GM23338 (cell line): ENCODE results near the gene ENOX1. TPM values are rescaled to one million over a fixed set of nuclear protein-coding genes. Genes with fewer than 3 reads are reported as not detected.

Experiments used
- ATAC-seq: fragments of 200-7000 bp; cut with Tn5 transposase; 3 replicates; pipeline ENCODE4 v1.9.1; 2020
- DNase-seq: peaks from one replicate; pipeline ENCODE4 v3.0.0-alpha.2; 2015; ENCODE audit warnings: low spot score
- H2AFZ ChIP-seq: fragments of 200-600 bp; sonication (generic); 2 replicates; pipeline ENCODE4 v1.8.0; 2016; ENCODE audit warnings: antibody characterized with exemption, mild to moderate bottlenecking, moderate library complexity
- H3F3A ChIP-seq: fragments of 200-600 bp; sonication (generic); replicated peaks from 2 replicates; pipeline ENCODE4 v1.8.0; 2017; ENCODE audit warnings: antibody characterized with exemption, mixed run types, low read depth
- H3K27ac ChIP-seq: fragments of 200-600 bp; sonication (generic); 2 replicates; pipeline ENCODE4 v1.6.1; 2016; ENCODE audit warnings: low read depth
- H3K27me3 ChIP-seq: fragments of 200-600 bp; sonication (generic); 2 replicates; pipeline ENCODE4 v1.8.0; 2016; ENCODE audit warnings: mild to moderate bottlenecking, mixed run types, moderate library complexity; ENCODE audit not compliant: insufficient read depth
- H3K36me3 ChIP-seq: fragments of 200-600 bp; sonication (generic); 2 replicates; pipeline ENCODE4 v1.8.0; 2016; ENCODE audit warnings: mild to moderate bottlenecking; ENCODE audit not compliant: insufficient read depth
- H3K4me1 ChIP-seq: fragments of 200-600 bp; sonication (generic); 2 replicates; pipeline ENCODE4 v1.8.0; 2016; ENCODE audit warnings: mild to moderate bottlenecking, moderate library complexity; ENCODE audit not compliant: insufficient read depth
- H3K4me2 ChIP-seq: fragments of 200-600 bp; sonication (generic); 2 replicates; pipeline ENCODE4 v1.7.1; 2017; ENCODE audit warnings: mixed run types
- H3K4me3 ChIP-seq: fragments of 200-600 bp; sonication (generic); 2 replicates; pipeline ENCODE4 v1.6.1; 2016; ENCODE audit warnings: mixed run types
- H3K79me2 ChIP-seq: fragments of 200-600 bp; sonication (generic); replicated peaks from 2 replicates; pipeline ENCODE4 v1.8.0; 2017; ENCODE audit warnings: mild to moderate bottlenecking; ENCODE audit not compliant: insufficient read depth
- H3K9me2 ChIP-seq: fragments of 200-600 bp; sonication (generic); 2 replicates; pipeline ENCODE4 v1.8.0; 2017; ENCODE audit not compliant: insufficient read depth
- H4K20me1 ChIP-seq: fragments of 200-600 bp; sonication (generic); replicated peaks from 2 replicates; pipeline ENCODE4 v1.8.0; 2017; ENCODE audit warnings: mild to moderate bottlenecking; ENCODE audit not compliant: insufficient read depth
- H3K27ac Mint-ChIP-seq: 2 replicates; pipeline ENCODE4 v1.8.0; 2020; ENCODE audit warnings: inconsistent platforms, mild to moderate bottlenecking, moderate library complexity, mixed read lengths
- H3K27me3 Mint-ChIP-seq: 3 replicates; pipeline ENCODE4 v1.8.0; 2022; ENCODE audit warnings: low read depth, mild to moderate bottlenecking, moderate library complexity, mixed read lengths, inconsistent platforms; ENCODE audit not compliant: insufficient read depth, poor library complexity
- H3K36me3 Mint-ChIP-seq: 3 replicates; pipeline ENCODE4 v1.8.0; 2021; ENCODE audit warnings: low read depth, mild to moderate bottlenecking, inconsistent platforms, moderate library complexity, mixed read lengths
- H3K4me1 Mint-ChIP-seq: 3 replicates; pipeline ENCODE4 v1.8.0; 2020; ENCODE audit warnings: mild to moderate bottlenecking, inconsistent platforms, mixed read lengths
- H3K4me3 Mint-ChIP-seq: 3 replicates; pipeline ENCODE4 v1.8.0; 2021; ENCODE audit warnings: moderate library complexity, mild to moderate bottlenecking, inconsistent platforms, mixed read lengths
- H3K9me3 Mint-ChIP-seq: 3 replicates; pipeline ENCODE4 v1.8.0; 2020; ENCODE audit warnings: moderate library complexity, mild to moderate bottlenecking, inconsistent platforms, mixed read lengths
- CTCF ChIP-seq, 2 experiments: fragments of 200-600 bp in 1 of 2; sonication (generic) in 1 of 2; conservative IDR thresholded peaks; 2 replicates each; pipeline versions ENCODE4 v1.5.1 to v1.6.1; 2016 to 2017; ENCODE audit warnings: antibody characterized with exemption in 2 of 2, low read depth in 2 of 2, mild to moderate bottlenecking in 2 of 2, moderate library complexity in 1 of 2
- JUNB ChIP-seq: IDR thresholded peaks from one replicate; pipeline ENCODE4 v1.6.1; 2016; ENCODE audit warnings: antibody characterized with exemption; ENCODE audit not compliant: unreplicated experiment
- NANOG ChIP-seq: IDR thresholded peaks from 2 replicates; pipeline ENCODE4 v1.6.1; 2016; ENCODE audit warnings: antibody characterized with exemption, borderline replicate concordance
- REST ChIP-seq: IDR thresholded peaks from one replicate; pipeline ENCODE4 v1.6.1; 2018; ENCODE audit warnings: antibody characterized with exemption; ENCODE audit not compliant: unreplicated experiment
- STAT1 ChIP-seq: IDR thresholded peaks from one replicate; pipeline ENCODE4 v1.6.1; 2016; ENCODE audit warnings: antibody characterized with exemption; ENCODE audit not compliant: unreplicated experiment
- ZNF331 ChIP-seq: fragments of 250-450 bp; sonication (Bioruptor Pico); IDR thresholded peaks from 2 replicates; pipeline ENCODE4 v1.5.0; 2020; ENCODE audit warnings: low read depth, mild to moderate bottlenecking, moderate library complexity
- ZNF462 ChIP-seq: fragments of 250-450 bp; sonication (Bioruptor Pico); IDR thresholded peaks from 2 replicates; pipeline ENCODE4 v1.5.0; 2020; ENCODE audit warnings: mild to moderate bottlenecking, moderate library complexity
- polyA plus RNA-seq: library from polyadenylated mRNA; unstranded; fragments of >200 nt; fragmentation: Nextera tagmentation; extraction: Ambion mirVana; gene quantifications from 2 replicates; pipeline ENCODE4 v1.2.1, GENCODE V29; 2016
- total RNA-seq: library from RNA; depleted of rRNA; stranded (reverse); fragments of >200 nt; shearing (Covaris generic); gene quantifications from 2 replicates; pipeline ENCODE4 v1.2.3, GENCODE V29; 2014

ENOX1 gene
- total and polyA plus RNA-seq, 2 experiments from 2014 or later, result 0.66 to 0.81 TPM

- Mint-ChIP-seq H3K4me1 (no peaks in the 10 kb centered on the region), H3K36me3 (no peaks in the 10 kb centered on the region), H3K9me3 (no peaks in the 10 kb centered on the region), H3K27ac (no peak overlapping the region), H3K27me3 (no peaks in the 10 kb centered on the region), H3K4me3 (no peak overlapping the region)
- DNase-seq, result no peak
- Histone ChIP-seq H4K20me1 (no peaks in the 10 kb centered on the region), H3K4me1 (no peaks in the 10 kb centered on the region), H3K27ac (no peak overlapping the region), H3K36me3 (no peaks in the 10 kb centered on the region), H3K9me2 (no peaks in the 10 kb centered on the region), H3K4me3 (no peak overlapping the region), H3K27me3 (no peaks in the 10 kb centered on the region), H3F3A (no peaks in the 10 kb centered on the region), H3K79me2 (no peaks in the 10 kb centered on the region), H2AFZ (no peak overlapping the region), H3K4me2 (no peak overlapping the region)
- no peak for ATAC-seq
- TF ChIP-seq ZNF331 (CRISPR knock-in tag) (no peak), REST (no peak), JUNB (no peak)
Observed at GRCh38 chr13:43473437-43473836, 313.3 kb downstream of the ENOX1 start.

- Histone ChIP-seq H3K4me1 (no peaks in the 10 kb centered on the region), H4K20me1 (no peaks in the 10 kb centered on the region), H3K36me3 (no peaks in the 10 kb centered on the region), H2AFZ (no peak overlapping the region), H3K4me3 (no peak overlapping the region), H3K27ac (no peak overlapping the region), H3F3A (no peaks in the 10 kb centered on the region), H3K79me2 (no peaks in the 10 kb centered on the region), H3K27me3 (no peaks in the 10 kb centered on the region), H3K4me2 (no peak overlapping the region), H3K9me2 (no peaks in the 10 kb centered on the region)
- Mint-ChIP-seq H3K36me3 (no peaks in the 10 kb centered on the region), H3K4me1 (no peaks in the 10 kb centered on the region), H3K4me3 (no peak overlapping the region), H3K9me3 (no peaks in the 10 kb centered on the region), H3K27me3 (no peaks in the 10 kb centered on the region), H3K27ac (no peak overlapping the region)
- ATAC-seq (no peak), DNase-seq (no peak)
- TF ChIP-seq NANOG, result no peak
- no peak for TF ChIP-seq STAT1
- no peak for TF ChIP-seq CTCF (conservative IDR thresholded peaks at IDR 0.05; ENCODE audit: low read depth in 2 of 2)
- TF ChIP-seq ZNF331 (CRISPR knock-in tag), result no peak
- no peak for TF ChIP-seq REST
- TF ChIP-seq ZNF462 (CRISPR knock-in tag), result no peak
Observed at GRCh38 chr13:43472980-43473379, 313.8 kb downstream of the ENOX1 start.
